Neuron (in vitro differentiated cells): Measurements from ENCODE around the gene PCDHAC2.

ENCODE experiments used
- H2AFZ ChIP-seq: one replicate; pipeline ENCODE4 v1.6.1; 2013; ENCODE audit warnings: low read depth, mild to moderate bottlenecking, inconsistent platforms, low read length, moderate library complexity
- H3K27me3 ChIP-seq: one replicate; pipeline ENCODE4 v1.6.1; 2013; ENCODE audit warnings: low read length; ENCODE audit not compliant: insufficient read depth
- H3K36me3 ChIP-seq: one replicate; pipeline ENCODE4 v1.6.1; 2013; ENCODE audit warnings: low read length; ENCODE audit not compliant: insufficient read depth
- H3K4me1 ChIP-seq: one replicate; pipeline ENCODE4 v1.6.1; 2013; ENCODE audit warnings: low read length; ENCODE audit not compliant: insufficient read depth
- H3K4me3 ChIP-seq: 2 replicates; pipeline ENCODE4 v1.5.1; 2013; ENCODE audit warnings: mild to moderate bottlenecking, low read length, moderate library complexity
- H3K9me3 ChIP-seq: one replicate; pipeline ENCODE4 v1.6.1; 2013; ENCODE audit warnings: low read length

Gene PCDHAC2

GRCh38 chr5:140996060-140996459 lies 29.8 kb downstream of the PCDHAC2 start:
- Histone ChIP-seq H3K4me3 (no peak overlapping the region), H3K36me3 (no peaks in the 10 kb centered on the region), H3K9me3 (no peaks in the 10 kb centered on the region), H2AFZ (no peak overlapping the region), H3K27me3 (no peaks in the 10 kb centered on the region), H3K4me1 (peaks cover 10% of the 10 kb centered on the region)

GRCh38 chr5:140998921-140999410 lies 32.7 kb downstream of the PCDHAC2 start:
- Histone ChIP-seq H2AFZ (no peak overlapping the region), H3K36me3 (no peaks in the 10 kb centered on the region), H3K9me3 (no peaks in the 10 kb centered on the region), H3K4me3 (no peak overlapping the region), H3K27me3 (no peaks in the 10 kb centered on the region), H3K4me1 (peaks cover 25% of the 10 kb centered on the region)

GRCh38 chr5:141001446-141001843 lies 35.2 kb downstream of the PCDHAC2 start:
- Histone ChIP-seq H3K27me3 (no peaks in the 10 kb centered on the region), H2AFZ (peak overlapping the region; percentile 82), H3K4me1 (peaks cover 25% of the 10 kb centered on the region), H3K4me3 (peak overlapping the region; percentile 63), H3K36me3 (no peaks in the 10 kb centered on the region), H3K9me3 (no peaks in the 10 kb centered on the region)

- Histone ChIP-seq H3K9me3 (no peaks in the 10 kb centered on the region), H3K36me3 (no peaks in the 10 kb centered on the region), H3K4me1 (peaks cover 25% of the 10 kb centered on the region), H3K27me3 (no peaks in the 10 kb centered on the region), H2AFZ (peak overlapping the region; percentile 82), H3K4me3 (peak overlapping the region; percentile 63)
Measured at GRCh38 chr5:141001844-141002604, 35.7 kb downstream of the PCDHAC2 start.

GRCh38 chr5:141002605-141002965 lies 36.3 kb downstream of the PCDHAC2 start:
- Histone ChIP-seq H2AFZ (no peak overlapping the region), H3K4me1 (peaks cover 25% of the 10 kb centered on the region), H3K27me3 (no peaks in the 10 kb centered on the region), H3K9me3 (no peaks in the 10 kb centered on the region), H3K36me3 (peaks cover 1% of the 10 kb centered on the region), H3K4me3 (peak overlapping the region; percentile 63)

GRCh38 chr5:141003031-141003430 lies 36.8 kb downstream of the PCDHAC2 start:
- H3K4me3 ChIP-seq = no peak overlapping the region
- no peak overlapping the region for H2AFZ ChIP-seq
- no peaks in the 10 kb centered on the region for H3K27me3 ChIP-seq
- peaks cover 3% of the 10 kb centered on the region for H3K36me3 ChIP-seq
- no peaks in the 10 kb centered on the region for H3K9me3 ChIP-seq
- peaks cover 25% of the 10 kb centered on the region for H3K4me1 ChIP-seq

GRCh38 chr5:141003791-141004611 lies 37.7 kb downstream of the PCDHAC2 start:
- no peak overlapping the region for H3K4me3 ChIP-seq
- H3K4me1 ChIP-seq = peaks cover 23% of the 10 kb centered on the region
- H3K27me3 ChIP-seq = no peaks in the 10 kb centered on the region
- peaks cover 3% of the 10 kb centered on the region for H3K36me3 ChIP-seq
- H3K9me3 ChIP-seq = no peaks in the 10 kb centered on the region
- no peak overlapping the region for H2AFZ ChIP-seq

GRCh38 chr5:141007791-141008190 lies 41.5 kb downstream of the PCDHAC2 start:
- Histone ChIP-seq H3K4me1 (no peaks in the 10 kb centered on the region), H3K27me3 (no peaks in the 10 kb centered on the region), H3K4me3 (no peak overlapping the region), H3K9me3 (no peaks in the 10 kb centered on the region), H3K36me3 (peaks cover 20% of the 10 kb centered on the region), H2AFZ (no peak overlapping the region)

- Histone ChIP-seq H3K9me3 (no peaks in the 10 kb centered on the region), H2AFZ (no peak overlapping the region), H3K4me3 (no peak overlapping the region), H3K36me3 (peaks cover 20% of the 10 kb centered on the region), H3K4me1 (no peaks in the 10 kb centered on the region), H3K27me3 (no peaks in the 10 kb centered on the region)
Measured at GRCh38 chr5:141010047-141010793, 43.9 kb downstream of the PCDHAC2 start.

GRCh38 chr5:141017943-141018342 lies 51.7 kb downstream of the PCDHAC2 start:
- no peaks in the 10 kb centered on the region for H3K9me3 ChIP-seq
- no peaks in the 10 kb centered on the region for H3K4me1 ChIP-seq
- H3K4me3 ChIP-seq = no peak overlapping the region
- H2AFZ ChIP-seq = no peak overlapping the region
- no peaks in the 10 kb centered on the region for H3K36me3 ChIP-seq
- H3K27me3 ChIP-seq = no peaks in the 10 kb centered on the region
